Kidney tubule cell (primary cell): ENCODE results near the gene ERBB4.

Experiments
- DNase-seq: peaks from one replicate; pipeline ENCODE4 v3.0.0-alpha.2; 2018; ENCODE audit warnings: low spot score

ERBB4 gene

DNA sequence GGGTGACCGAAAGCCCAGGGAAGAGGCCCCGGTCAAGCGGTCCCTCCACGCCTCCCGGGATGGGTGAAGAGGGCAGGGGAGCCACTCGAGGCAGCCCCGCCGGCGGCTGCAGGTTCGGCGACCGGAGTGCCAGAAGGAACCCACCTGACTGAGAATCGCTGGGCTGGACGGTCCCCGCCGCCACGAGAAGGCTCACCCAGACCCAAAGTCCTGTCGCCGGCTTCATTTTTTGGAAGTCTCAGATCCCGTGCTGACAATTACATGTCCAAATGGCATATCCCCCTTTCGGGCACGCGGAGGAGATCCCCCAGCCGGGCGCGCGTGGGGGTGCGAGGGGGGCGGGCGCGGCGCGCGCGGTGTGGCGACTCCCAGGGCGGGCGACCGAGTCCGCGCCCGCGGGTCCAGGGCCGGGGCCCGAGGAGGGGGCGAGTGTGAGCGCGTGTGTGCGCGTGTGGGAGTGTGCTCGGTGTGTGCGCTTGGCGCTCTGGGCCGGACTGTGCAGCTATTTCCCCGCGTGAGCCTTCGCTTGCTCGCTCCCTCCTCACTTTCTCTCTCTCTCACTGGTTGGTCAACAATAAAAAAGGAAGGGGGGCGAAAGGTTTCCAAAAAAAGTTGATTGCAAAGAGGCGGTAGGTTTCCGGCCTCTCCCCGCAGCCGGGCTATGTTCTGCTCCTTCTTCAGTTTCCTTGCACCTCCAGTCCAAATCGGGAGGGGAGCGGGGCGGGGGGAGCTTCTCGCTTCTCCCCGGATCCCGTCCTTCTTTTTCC is at the start of gene ERBB4:
Gene ERBB4 (minus strand): TSS at position 498 of the 767 bp plus-strand sequence. CDS start 272 bp downstream, at position 226.
- no peak for DNase-seq

DNA sequence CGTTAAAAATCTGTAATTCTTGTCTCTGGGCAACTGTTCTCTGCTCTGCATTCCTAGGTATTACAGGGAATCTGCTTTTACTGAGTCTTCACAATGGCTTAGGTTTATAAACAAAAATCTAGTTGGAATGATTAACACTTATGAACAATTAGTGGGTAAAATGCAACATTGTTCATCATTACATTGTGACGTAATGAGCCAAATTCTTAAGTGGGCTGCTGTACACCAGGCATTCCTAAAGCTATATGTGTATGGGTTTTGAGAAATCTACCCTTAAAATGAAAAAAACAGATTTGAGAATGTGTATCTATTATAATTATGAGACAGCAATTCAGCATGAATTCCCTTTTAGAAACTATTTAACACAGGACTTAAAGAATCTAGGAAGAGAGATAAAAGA is 41.5 kb upstream of the ERBB4 start:
- no peak for DNase-seq

DNA sequence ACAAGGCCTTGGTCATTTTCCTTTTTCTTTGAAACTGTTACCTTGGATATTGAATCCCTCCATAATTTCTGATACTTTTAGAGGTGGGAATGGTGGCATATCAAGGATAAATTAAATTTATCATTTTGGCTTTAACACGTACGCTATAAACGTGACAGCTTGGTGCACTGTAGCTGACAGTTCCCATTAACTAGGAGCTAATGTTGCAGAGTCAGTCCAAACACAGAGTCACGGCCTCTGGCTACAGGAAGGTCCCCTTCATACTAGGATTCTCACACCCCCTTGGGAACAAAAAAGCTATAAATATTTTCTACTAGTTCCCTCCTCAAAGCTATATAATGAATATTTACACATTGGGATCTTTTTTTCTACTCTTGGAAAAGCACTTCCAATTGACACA is 17.7 kb upstream of the ERBB4 start:
- no peak for DNase-seq

- DNase-seq = no peak
These were observed 15.6 kb upstream of the ERBB4 start for GRCh38 chr2:212554233-212554632.

GRCh38 chr2:212549941-212550340 is 11.3 kb upstream of the ERBB4 start:
- DNase-seq = no peak

- no peak for DNase-seq
These were observed 10.9 kb upstream of the ERBB4 start for GRCh38 chr2:212549463-212549862.

GRCh38 chr2:212548455-212548819 is 9.8 kb upstream of the ERBB4 start:
- DNase-seq = peak; percentile 48

DNA sequence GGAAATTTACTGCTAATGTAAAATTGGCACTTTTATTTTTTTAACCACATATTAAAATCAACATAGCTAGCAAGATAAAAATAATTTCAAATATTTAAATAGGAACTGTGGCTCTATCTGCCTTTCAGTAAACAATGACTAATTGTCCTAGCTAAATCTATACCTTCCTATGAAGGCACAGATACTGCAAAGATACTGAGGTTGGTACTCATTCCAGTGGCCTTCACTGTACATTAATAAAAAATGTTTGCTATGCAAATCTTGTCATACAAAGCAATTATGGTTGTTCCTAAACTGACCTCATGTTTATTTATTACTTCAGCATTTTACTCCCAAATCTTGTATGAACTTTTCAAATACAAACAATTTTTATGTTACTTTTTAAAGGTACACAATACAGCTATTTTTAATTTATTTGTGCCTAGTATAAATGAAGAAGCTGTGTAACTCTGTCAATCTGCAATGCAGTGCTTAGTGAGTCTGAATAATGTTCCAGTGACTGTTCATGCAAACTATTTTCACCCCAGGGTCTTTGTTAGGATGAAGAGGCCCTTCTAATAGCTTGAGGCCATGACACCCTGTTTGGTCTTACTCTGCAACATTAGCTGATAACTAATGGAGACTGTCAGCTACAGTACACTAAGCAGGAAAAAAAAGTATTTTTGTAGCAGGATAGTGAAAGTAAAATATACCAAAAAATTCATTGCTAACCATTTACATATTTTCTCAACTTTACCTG is 9.3 kb upstream of the ERBB4 start:
- DNase-seq = no peak

GRCh38 chr2:212546669-212547068 is 8.1 kb upstream of the ERBB4 start:
- DNase-seq = no peak

GRCh38 chr2:212540341-212540740 is 1.7 kb upstream of the ERBB4 start:
- DNase-seq = no peak

GRCh38 chr2:212539072-212539880 is 674 bp upstream of the ERBB4 start:
- peak; percentile 29 for DNase-seq

DNA sequence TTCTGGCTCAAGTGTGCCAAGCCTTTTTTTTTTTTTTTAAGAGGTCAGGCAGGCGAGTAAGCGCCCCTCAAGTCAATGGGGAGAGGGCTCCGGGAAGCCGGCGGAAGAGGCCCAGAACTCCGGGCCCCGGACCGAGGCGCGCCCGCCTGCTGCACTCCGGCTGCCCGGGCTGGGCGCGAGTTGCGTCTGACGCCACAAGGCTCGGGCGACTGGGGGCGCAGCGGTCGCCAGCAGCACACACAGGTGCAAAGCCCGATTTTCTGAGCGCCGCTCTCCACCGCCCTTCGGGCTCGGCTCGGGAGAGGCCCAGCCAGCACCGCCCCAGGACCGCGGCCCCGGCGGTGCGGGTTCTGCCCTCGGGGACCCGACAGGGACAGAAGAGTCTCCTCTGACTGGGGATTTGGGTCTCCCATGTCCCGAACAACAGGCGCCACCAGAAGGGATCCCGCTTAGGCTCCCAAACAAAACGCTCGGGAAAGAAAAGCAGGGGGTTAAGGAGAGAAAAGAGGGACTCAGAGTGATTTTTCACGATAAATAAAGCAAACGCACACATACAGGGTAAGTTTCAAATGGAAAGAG is 787 bp downstream of the ERBB4 start:
- peak; percentile 15 for DNase-seq

- DNase-seq = peak; percentile 37
These were observed 1.5 kb downstream of the ERBB4 start for GRCh38 chr2:212536817-212537725.

DNA sequence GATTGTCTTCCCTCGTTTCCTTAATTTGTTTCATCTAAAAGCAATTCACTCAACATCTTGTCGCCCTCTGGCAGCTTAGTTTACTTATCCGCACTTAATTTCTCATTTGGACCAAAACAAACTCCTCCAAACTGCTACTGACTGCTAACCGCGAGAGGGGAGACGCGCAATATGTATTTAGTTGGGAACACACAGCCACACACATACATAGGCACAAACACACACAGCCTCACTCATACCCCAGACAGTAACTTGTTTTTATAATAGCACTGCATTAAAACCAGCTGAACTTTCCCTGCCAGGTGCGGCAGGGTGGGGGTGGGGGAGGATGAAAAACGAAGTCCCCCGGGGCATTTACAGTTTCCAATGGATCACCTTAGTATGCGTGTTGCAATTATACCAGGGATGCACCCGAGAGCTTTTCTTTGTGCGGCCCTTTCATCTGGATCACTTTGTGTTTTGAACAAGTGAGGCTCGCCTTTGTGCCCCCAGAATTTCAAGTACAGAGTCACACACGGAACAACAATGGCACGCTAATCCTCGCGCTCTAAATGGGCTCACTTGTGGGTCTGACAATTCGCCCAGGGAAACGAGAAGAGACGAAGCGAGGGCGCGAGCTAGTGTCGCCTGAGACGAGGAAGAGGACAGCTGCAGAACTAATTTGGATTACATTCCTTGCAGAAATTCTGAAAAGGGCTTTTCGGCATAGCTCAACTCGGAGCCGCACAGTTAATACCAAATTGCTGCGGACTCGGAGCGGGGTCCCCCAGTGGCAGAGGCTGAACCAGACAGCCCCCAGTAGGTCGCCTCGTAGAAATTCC is 2.4 kb downstream of the ERBB4 start:
- DNase-seq = peak; percentile 28

DNA sequence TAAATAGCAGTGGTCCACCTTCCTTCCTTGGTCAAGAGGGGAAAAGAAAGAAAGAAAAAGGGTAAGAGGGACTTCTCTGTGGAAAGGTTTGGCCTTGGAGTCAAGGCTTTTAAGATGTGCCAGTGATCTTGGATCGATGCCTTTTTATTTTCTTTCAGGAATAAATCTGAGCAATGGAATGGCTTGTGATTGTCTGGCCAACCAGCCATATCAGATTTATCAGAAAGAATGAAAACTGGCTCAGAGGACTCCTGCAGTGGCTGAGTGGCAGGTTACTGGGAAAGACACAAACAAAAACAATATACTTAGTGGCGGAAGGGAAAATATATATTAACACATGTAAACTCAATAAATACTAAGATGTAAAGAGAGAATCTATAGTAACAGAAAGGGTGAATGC is 4.3 kb downstream of the ERBB4 start:
- DNase-seq = no peak

DNA sequence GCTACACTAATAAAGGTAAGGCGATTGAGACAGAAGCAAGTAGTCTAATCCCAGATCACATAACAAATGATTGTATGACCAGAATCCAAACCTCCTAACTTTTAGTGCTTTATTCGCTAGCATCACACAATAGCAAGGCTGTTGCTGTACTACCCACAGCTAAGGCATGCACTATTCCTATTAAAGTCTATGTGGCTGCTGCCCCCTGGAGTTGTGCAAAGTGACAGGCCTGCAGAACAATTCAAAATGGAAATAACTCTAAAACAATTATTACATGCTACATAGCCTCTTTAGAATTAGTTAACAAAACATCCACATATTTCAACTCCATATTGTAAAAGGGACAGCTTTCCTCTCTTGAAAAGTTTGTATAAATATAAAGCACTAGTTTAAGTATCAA is 6.0 kb downstream of the ERBB4 start:
- no peak for DNase-seq

DNA sequence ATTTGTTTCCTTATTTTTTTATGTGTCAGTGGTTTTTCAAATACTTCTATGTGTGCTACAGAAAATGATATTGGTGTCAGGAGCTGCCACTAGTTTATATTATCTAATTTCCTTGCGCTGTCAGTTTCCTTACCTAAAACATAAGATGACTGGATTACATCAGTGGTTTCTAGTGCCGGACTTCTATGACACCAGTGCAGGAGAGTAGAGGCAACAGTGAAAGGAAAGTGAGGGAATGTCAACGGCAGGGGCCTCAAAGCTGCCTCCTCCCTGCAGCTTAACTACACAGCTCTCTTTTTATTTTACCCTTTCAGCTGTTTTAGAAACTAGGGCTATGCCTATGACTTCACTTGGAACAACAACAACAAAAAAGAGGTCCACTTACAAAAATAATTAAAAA is 6.5 kb downstream of the ERBB4 start:
- no peak for DNase-seq

- no peak for DNase-seq
These were observed 7.1 kb downstream of the ERBB4 start for GRCh38 chr2:212531499-212531898.

DNA sequence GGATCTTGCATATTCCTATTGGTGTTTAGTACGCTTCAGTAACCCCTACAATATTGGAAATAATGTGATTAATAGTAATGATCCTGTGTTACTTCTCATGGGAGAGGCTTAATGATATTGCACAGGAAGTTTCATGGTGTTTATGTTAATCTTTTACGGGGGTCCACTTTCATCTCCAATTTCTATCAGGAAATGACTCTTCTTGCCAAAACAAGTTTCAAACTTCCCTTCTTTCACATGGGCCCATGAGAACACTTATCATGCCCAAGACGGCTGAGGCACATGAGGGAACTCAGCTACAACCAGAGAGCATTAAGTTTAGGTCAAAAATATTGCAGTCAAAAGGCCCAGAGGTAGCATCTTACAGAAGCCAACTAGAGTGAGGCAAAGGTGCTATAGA is 7.6 kb downstream of the ERBB4 start:
- DNase-seq = no peak

- DNase-seq = no peak
These were observed 8.2 kb downstream of the ERBB4 start for GRCh38 chr2:212530373-212530772.
